HG02571 (cell line): ENCODE data around the gene HYOU1.
A peak's percentile ranks its signal among the peaks of the same experiment; 100 is the strongest.
"Not testable (repeated sequence)": the region's sequence is repeated elsewhere in the genome, so short reads cannot be mapped to it uniquely, and the experiment has no call there.

Experiments used
- ATAC-seq: cut with Tn5 transposase; IDR thresholded peaks from one replicate; pipeline ENCODE4 v1.9.1; 2021; ENCODE audit warnings: mild to moderate bottlenecking, moderate library complexity; ENCODE audit not compliant: unreplicated experiment

Gene HYOU1

DNA sequence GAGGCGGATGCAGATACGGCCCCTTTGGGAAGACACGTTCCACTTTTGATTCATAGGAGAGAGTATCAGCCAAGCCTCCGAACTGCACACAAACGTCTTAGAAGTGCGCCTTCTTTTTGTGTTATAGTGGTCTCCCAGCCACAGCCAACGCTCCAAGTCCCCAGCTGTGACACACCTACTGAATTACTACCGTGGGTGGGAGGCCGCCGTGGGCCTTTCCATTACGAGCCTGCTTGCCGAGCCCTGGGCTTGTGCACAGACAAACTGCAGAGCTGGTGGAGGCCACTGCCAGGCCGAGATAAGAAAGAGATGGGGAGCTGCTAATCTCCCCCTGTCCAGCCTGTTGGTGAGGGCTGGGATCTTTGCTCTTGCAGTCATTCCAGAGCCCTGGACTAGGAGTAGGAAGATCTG lies 28.4 kb upstream of the HYOU1 start:
- peak; percentile 2 for ATAC-seq

GRCh38 chr11:119084663-119085436 lies 27.8 kb upstream of the HYOU1 start, which contains the start of gene HMBS:
Gene HMBS, plus strand, starts transcription at chr11:119084881. Its CDS starts 153 bp downstream, at chr11:119085034.
- ATAC-seq, result peak; percentile 88

DNA sequence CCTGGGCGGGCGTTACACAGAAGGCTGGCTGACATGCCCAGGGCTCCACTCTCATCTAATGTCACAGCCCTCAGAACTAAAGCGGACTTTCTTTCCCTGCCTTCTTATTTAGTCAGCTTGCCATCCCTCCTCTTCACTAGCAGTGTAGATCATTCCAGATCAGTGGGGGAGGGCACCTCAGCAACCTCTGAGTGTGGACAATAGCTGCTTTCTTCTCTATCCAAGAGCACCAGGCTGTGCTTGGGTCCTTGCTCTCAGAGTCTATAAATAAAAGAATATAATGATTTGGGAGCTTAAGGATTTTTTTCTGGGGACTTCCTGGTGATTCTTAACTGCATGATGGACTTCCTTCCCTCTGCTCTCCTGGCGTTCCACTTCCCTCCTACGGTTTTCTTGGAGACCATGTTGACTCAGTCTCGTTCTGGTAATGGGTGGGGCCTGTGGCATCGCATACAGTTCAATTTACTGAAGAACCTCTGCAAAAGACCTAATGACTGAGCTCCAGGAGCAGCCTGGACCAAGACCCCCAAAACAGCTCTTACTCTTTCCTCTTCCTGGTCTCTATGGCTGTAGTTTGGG lies 24.8 kb upstream of the HYOU1 start:
- ATAC-seq, result no peak

GRCh38 chr11:119078675-119079420 lies 21.8 kb upstream of the HYOU1 start:
- no peak for ATAC-seq

DNA sequence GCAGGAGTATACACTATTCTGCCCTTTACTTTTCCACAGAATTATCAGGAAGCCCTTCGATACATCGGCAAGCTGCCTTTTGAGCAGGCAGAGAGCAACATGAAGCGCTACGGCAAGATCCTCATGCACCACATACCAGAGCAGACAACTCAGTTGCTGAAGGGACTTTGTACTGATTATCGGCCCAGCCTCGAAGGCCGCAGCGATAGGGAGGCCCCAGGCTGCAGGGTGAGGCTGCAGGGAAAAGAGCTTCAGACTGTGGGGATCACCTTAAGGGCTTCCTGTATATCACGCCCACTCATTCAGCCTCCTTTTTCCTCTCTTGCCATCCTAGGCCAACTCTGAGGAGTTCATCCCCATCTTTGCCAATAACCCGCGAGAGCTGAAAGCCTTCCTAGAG lies 20.8 kb upstream of the HYOU1 start:
- no peak for ATAC-seq

DNA sequence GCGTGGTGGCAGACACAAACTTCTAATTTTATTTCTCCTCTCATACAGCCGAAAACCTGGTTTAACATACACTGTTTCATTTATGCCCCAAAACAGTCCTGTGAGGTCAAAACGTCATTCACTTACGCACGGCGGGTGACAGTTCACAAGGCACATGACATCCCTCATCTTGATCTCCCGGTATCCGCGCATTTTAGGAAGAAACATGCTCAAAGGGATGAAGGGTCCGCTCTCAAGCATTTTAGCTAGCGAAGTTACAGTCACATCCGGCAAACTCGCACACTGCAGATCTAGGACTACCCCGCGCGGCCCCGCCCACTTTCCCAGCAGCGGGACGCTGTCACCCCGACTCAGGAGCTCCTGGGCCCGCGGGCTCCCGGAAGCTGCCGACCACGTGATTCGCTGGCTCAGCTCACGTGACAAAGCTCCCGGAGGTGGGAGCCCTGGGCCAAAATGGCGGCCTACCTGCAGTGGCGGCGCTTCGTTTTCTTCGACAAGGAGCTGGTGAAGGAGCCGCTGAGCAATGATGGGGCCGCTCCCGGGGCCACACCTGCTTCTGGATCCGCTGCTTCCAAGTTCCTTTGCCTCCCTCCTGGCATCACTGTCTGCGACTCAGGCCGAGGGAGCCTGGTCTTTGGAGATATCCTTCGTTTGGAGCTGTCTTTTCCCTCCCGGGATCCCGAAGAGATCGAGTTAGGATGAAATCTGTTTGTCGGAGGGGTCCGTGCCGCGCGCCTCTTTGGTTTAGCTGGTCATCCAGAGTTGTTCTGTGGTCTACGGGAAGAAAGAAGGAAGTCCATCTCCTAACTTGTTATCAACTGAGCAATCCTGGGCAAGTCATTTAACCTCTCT lies 10.6 kb upstream of the HYOU1 start, which contains the start of gene VPS11:
Gene VPS11, plus strand, starts transcription at position 448 of the 852 bp plus-strand sequence. Its CDS starts 6 bp downstream, at position 454.
- ATAC-seq, result peak; percentile 87

GRCh38 chr11:119065369-119065768 lies 8.4 kb upstream of the HYOU1 start:
- no peak for ATAC-seq

DNA sequence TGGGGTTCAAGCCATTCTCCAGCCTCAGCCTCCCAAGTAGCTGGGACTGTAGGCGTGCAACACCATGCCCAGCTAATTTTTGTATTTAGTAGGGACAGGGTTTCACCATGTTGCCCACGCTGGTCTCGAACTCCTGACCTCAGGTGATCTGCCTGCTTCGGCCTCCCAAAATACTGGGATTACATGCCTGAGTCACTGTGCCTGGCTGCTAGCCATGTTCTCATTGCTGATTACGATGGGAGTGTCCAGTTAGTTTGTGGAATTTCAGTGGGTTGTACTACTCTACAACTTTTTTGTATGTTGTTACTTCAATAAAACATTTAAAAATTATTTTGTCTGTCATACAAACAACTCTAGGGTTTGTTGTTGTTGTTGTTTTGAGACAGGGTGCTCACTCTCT lies 5.8 kb upstream of the HYOU1 start:
- no peak for ATAC-seq

DNA sequence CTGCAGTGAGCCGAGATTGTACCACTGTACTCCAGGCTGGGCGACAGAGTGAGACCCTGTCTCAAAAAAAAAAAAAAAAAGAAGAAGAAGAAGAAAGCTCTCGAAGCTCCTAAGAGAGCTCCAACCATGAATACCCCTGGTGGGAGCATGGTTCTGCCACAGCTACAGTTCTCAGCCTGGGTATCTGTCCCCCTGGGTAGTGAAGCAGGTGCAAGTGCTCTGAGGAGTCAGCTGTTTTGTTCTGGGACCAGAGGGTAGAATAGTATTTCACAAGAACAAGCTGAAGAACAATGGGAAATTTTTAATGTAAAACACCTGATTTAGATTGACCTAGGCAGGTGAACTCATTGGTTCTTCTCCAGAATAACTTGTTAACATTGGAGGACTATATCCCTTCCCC lies 4.3 kb upstream of the HYOU1 start:
- no peak for ATAC-seq

GRCh38 chr11:119059128-119059527 lies 2.1 kb upstream of the HYOU1 start:
- ATAC-seq, result not testable (repeated sequence)

- ATAC-seq, result peak; percentile 1
Measured at GRCh38 chr11:119056421-119056999, 495 bp downstream of the HYOU1 start.

DNA sequence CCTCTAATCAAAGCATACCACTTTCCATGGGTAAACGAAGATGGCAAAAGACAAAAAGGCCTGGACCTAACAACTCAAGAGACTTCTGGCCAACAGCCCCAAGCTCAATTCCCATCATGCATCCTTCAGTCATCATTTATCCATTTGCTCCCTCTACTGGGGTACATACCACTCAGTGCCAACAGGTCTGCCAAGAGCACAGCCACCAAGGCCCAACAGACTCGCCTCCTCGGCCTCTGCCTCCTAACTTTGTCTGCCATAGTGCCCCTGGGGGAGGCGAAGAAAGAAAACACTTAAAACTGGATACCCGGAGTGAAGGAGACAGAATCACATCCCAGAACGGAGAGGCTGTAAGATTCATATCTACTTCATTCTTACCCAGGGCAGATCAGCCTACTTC lies 1.1 kb downstream of the HYOU1 start:
- ATAC-seq, result no peak

DNA sequence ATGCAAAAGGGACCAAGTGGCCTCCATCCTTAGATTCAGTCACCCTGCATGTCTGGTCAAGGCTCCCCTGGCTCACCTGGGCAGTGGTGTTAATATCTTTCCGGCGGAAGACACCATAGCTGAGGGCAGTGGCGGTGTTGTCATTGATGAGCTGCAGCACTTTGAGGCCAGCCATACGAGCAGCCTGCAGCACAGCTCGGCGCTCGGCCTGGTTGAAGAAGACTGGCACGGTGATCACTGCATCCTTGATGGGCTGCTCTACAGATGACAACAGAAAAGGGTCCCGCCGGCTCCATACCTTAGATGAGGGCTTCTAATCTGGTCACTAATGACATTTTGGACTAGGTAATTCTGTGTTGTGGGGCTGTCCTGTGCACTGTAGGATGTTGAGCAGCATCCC lies 2.6 kb downstream of the HYOU1 start:
- no peak for ATAC-seq

- peak; percentile 10 for ATAC-seq
Measured at GRCh38 chr11:119052163-119052814, 4.7 kb downstream of the HYOU1 start.

GRCh38 chr11:119051440-119052162 lies 5.4 kb downstream of the HYOU1 start:
- ATAC-seq, result peak; percentile 49

DNA sequence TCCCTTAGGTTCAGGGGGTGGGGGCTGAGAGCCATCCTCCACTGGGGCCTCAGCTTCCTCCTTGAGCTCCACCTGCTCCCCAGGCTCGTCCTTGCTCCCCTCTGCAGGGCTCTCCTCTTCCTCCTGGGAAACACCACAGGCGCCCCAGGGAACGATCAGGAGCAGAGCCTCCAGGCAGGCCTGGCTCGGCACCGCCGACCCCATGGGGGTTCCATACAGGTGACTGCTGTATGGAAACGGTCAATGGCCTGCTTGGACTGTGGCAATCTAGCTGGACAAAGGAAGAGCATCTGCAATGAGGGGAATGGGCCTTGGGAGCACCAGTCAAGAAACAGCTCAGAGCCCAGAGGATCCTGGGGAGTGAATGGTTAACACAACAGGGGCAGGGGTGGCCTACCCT lies 7.9 kb downstream of the HYOU1 start:
- ATAC-seq, result no peak

- no peak for ATAC-seq
Measured at GRCh38 chr11:119048644-119049043, 8.4 kb downstream of the HYOU1 start.

DNA sequence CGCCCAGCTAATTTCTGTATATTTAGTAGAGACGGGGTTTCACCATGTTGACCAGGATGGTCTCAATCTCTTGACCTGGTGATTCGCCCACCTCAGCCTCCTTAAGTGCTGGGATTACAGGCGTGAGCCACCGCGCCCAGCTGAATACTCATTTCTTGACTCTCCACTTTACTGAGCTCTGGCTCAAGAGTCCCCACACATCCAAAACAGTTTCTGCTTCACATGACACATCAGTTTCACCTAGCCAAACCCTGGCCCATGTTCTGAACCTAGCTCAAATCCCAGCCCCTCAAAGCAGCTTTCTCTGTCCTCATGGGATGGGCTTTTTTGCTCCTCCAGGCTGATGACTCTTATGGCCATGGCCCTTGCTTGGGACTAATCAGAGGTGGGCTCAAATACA lies 9.8 kb downstream of the HYOU1 start:
- ATAC-seq, result no peak

DNA sequence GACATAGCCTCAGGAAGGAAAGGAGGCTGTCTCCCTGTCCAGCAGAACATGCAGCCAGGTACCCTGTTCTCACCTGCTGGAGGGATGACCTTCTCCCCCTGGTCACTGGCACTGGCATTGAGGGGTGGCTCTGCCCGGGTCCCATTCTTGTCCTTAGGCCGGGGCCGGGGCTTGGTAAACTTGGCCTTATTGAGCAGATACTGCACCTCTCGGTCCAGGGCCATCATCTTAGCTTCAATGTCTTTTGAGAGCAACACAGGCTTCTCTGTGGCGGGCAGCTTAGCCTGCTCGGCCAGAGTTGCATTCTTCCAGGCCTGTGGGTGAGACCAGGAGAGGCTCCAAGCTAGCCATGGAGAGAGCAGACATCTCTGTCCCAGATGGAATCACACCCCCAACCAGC lies 10.5 kb downstream of the HYOU1 start:
- no peak for ATAC-seq
